Hematopoietic multipotent progenitor cell treated with erythropoietin and hydrocortisone succinate and interleukin-3 and kit ligand, for 6 days (in vitro differentiated cells): ENCODE results near the gene ATAD2B.
A peak's percentile ranks its signal among the peaks of the same experiment; 100 is the strongest.

ENCODE experiments used
- DNase-seq: peaks from one replicate; pipeline ENCODE4 v3.0.0-alpha.2; 2015

Gene ATAD2B

DNA sequence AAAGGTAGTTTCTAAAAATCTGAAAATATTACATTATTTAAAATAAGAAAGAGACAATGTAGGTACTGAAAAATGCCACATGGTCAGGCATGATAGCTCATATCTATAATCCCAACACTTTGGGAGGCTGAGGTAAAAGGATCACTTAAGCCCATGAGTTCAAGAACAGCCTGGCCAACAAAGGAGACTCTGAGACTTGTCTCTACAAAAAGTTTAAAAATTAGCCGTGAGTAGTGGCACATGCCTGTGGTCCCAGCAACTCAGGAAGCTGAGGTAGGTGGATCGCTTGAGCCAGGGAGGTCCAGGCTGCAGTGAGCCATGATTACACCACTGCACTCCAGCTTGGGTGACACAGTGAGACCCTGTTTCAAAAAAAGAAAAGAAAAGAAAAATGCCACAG lies 21.8 kb downstream of the ATAD2B start:
- peak; percentile 33 for DNase-seq

GRCh38 chr2:23904692-23905091 lies 22.2 kb downstream of the ATAD2B start:
- DNase-seq: no peak

DNA sequence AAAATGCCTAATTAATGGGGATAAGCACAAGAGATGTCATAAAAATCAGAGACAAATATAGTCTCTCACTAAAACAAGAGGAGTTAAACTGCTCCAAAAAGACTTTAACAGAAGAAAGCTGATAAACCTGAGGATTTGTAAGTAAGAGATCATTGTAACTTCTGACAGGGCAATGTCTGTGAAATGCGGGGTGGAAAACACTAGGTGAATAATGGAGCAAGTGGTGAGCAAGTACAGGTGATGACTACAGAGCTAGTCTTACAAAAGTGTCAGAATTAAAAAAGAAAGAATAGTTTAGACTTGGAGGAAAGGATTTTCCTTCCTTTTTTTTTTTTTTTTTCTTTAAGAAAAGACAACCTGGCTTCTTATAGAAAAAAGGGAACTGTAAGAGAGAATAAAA lies 22.7 kb downstream of the ATAD2B start:
- DNase-seq: no peak

GRCh38 chr2:23903034-23903433 lies 23.9 kb downstream of the ATAD2B start:
- DNase-seq: no peak

GRCh38 chr2:23901966-23902846 lies 24.7 kb downstream of the ATAD2B start:
- DNase-seq: peak; percentile 66

DNA sequence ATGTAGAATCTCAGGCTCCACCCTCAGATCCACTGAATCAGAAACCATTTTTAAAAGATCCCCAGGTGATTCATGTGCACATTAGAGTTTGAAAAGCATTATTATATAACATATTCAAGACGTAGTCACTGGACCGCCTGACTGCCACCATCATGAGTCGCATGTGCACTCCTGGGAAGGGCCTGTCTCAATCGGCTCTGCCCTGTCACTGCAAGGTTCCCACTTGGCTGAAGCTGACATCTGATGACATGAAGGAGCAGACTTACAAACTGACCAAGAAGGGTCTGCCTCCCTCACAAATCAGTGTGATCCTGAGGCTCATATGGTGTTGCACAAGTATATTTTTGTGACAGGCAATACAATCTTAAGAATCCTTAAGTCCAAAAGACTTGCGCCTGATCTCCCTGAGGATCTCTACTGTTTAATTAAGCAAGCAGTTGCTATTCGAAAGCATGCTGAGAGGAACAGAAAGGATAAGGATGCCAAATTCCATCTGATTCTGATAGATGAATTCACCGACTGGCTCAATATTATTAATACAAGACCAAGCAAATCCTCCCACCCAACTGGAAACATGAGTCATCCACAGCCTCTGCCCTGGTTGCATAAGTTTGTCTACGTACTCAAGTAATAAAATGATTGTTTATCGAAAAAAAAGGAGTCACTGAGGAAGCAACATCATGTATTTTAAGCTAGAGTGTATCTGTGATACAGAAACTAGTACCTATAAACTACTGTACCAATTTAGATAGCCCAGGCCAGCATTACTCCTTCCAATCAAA lies 26.2 kb downstream of the ATAD2B start:
- peak; percentile 44 for DNase-seq

DNA sequence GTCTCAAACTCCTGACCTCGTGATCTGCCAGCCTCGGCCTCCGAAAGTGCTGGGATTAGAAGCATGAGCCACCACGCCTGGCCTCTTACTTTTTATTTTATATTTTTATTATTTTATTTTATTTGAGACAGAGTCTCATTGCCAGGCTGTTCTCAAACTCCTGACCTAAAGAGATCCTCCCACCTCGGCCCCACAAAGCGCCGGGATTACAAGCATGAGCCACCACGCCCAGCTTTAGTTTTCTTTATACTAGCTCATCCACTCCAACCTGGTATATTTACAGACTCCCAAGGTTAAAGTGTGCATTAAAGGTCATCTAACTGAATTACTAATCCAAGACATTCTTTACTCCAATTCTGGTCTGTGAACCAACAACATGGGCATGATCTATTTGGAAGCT lies 26.8 kb downstream of the ATAD2B start:
- DNase-seq: no peak

GRCh38 chr2:23871206-23871605 lies 55.7 kb downstream of the ATAD2B start:
- DNase-seq: no peak

- no peak for DNase-seq
Observed at GRCh38 chr2:23867449-23867848, 59.5 kb downstream of the ATAD2B start.

- no peak for DNase-seq
Observed at GRCh38 chr2:23862716-23863426, 64.1 kb downstream of the ATAD2B start.

- no peak for DNase-seq
Observed at GRCh38 chr2:23861952-23862351, 65.0 kb downstream of the ATAD2B start.

GRCh38 chr2:23859983-23860382 lies 66.9 kb downstream of the ATAD2B start:
- DNase-seq: peak; percentile 12

DNA sequence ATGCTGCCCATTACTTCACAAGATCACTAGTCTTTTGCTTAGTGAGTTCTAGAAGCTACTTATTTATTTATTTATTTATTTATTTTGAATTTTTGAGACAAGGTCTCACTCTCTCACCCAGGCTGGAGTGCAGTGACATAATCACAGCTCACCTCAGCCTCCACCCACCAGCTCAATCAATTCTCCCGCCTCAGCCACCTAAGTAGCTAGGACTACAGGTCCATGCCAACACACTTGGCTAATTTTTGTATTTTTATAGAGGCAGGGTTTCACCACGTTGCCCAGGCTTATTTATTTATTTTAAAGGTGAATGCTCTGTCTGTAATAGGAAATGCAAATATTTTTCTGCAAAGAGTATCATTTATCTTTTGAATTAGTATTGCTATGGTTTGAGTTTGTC lies 67.7 kb downstream of the ATAD2B start:
- DNase-seq: no peak

GRCh38 chr2:23850564-23851256 lies 76.2 kb downstream of the ATAD2B start:
- no peak for DNase-seq

DNA sequence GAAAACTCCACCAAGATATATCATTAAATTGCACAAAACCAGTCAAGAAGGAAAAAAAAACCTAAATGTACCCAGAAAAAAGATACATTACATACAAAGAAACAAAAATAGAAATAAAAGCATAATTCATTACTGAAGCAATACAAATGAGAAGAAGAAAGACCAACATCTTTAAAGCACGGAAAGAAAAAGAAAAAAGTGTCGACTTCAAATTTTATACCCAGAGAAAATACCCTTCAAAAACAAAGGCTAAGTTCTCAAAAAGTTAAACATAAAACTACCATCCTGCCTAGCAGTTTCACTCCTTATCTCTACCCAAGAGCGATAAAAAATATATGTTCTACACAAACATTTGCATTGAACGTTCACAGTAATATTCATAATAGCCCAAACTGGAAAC lies 82.0 kb downstream of the ATAD2B start:
- no peak for DNase-seq

GRCh38 chr2:23843051-23843976 lies 83.6 kb downstream of the ATAD2B start:
- no peak for DNase-seq

DNA sequence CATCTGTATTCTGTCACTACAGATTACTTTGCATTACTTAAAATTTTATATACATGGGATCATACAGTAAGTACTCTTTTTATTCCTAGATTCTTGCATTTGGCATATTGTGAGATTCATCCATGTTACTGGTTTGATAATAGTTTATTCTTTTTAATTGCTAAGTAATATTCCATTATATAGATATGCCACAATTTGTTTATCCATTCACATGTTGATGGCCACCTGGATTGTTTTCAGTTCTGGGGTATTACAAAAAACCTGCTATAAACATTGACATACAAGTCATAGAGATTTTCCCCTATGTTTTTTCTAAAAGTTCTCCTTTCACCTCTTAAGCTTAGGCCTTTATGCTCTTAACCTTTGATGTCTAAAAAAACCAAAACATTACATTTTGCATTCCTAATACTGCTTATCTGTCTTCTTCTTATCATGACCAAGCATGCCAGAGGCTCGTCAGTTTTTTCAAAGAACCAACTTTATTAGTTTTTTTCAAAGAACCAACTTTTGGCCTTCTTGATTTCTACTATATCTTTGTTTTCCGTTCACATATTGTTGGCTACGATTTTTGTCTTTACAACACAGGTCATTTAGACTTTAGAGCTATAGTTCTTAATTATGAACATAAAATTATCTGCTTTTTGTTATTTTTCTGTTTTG lies 86.9 kb downstream of the ATAD2B start:
- DNase-seq: peak; percentile 46

DNA sequence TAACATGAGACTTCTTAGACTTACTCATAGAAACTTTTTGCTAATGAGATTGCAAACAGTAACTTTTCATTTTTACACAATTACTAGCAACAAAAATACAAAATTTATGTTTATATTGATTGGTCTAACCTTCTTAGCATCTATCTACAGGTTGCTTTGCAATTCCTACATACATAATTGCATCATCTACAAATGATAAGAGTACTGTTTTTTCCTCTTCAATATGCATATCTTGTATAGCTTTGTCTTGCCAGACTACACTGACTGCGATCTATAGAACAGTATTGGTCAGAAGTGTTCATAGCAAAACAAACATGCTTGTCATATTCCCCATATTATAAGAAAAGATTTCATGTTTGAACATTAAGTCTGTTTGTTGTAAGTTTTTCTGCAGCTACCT lies 87.9 kb downstream of the ATAD2B start:
- no peak for DNase-seq

GRCh38 chr2:23838581-23838980 lies 88.3 kb downstream of the ATAD2B start:
- DNase-seq: no peak

DNA sequence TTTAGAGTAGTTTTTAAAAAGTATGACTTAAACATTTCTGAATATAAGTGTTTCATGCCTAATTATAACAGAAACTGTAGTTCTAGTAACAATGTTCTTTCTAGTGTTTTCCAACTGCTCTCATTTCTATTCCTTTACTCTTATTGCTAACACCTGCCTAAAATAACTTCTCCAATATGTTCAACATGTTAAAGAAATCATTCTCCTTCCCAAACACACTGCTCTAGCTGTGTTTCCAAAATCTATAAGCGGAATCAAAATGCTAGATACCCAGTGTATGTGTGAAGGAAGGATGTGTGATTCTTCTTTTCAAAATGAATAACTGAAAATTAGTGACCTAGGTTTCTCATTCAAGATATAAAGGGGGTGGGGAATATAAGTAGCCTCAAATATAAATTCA lies 89.1 kb downstream of the ATAD2B start:
- DNase-seq: no peak

DNA sequence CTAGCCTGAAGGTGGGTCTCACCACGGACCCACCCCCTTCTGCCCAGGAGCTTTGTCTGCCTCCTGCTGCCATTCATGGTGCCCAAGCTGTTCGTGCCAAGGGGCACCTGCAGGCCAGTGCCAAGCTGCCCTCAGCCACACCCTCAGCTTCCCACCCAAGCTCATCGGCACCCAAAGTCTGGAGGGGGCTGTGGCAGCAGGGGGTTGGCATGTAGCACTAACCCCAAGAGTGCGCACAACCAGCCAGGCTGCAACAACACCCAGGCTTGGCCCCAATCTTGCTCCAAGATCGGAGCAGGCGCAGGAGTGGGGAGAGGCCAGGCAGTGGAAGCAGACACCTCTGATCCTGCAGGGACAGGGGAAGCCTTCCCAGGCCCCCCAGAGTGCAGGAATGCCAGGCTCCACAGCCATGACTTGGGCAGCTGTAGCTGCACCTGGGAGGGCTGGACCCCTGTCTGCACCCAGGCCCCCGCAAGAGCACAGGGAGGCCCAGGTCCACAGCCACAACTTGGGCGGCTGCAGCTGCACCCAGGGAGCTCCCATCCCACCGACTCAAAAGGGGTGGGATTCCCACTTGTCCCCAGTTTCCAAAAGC lies 89.9 kb downstream of the ATAD2B start:
- DNase-seq: no peak
